ENCODE data around the gene CAPZA1.
A peak's percentile ranks its signal among the peaks of the same experiment; 100 is the strongest.

CAPZA1 gene

DNA sequence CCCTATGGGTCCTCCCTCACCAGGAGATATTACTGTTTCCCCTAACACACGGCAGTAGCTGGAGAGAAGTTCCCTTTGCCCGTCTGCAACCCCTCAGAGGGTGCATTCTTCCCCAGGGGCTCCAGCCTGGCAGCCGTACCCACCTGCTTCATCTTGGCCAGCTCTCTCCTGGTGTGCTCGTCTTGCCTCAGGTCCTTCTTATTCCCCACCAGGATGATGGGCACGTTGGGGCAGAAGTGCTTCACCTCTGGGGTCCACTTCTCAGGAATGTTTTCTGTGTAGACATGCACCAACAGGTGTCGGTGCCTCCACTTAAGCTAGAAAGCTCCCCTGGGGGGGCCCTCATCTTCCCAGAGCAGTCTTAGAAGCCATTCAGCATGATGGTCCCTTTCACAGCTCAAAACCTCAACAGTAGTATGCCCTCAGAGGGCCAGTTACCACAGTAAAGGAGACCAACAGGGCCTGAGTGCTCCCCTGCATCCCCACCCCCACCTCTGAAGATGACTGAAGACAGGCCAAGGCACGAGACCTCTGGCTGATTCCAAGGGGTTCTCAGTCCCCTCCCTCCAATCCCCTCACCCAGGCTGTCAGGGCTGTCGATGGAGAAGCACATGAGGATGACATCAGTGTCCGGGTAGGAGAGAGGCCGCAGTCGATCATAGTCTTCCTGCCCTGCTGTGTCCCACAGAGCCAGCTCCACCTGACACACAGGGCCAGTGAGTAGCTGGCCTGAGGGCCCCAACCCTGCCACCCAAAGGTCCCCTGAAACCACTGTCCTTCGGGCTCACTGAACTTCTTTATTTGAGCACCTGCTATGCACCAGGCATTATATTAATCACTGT is 83.0 kb downstream of the CAPZA1 start:
- no peak for DNase-seq

DNA sequence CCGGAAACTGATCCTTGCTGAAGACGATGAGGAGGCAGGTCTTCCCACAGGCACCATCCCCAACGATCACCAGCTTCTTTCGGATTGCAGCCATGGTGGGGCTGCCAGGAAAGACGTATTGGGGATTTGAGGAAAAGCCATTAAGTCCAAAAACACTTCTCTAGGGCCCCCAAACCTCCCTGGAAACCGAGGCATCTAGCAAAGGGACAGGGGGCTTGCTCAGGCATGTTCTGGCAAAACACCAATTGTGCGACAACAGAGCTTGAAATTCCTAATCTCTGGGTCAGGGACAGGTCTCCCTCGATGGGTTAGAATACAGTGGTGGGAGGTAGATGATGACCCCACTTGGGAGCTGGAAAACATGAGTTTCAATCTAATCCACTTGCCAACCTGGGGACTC is 84.1 kb downstream of the CAPZA1 start:
- no peak for DNase-seq

DNA sequence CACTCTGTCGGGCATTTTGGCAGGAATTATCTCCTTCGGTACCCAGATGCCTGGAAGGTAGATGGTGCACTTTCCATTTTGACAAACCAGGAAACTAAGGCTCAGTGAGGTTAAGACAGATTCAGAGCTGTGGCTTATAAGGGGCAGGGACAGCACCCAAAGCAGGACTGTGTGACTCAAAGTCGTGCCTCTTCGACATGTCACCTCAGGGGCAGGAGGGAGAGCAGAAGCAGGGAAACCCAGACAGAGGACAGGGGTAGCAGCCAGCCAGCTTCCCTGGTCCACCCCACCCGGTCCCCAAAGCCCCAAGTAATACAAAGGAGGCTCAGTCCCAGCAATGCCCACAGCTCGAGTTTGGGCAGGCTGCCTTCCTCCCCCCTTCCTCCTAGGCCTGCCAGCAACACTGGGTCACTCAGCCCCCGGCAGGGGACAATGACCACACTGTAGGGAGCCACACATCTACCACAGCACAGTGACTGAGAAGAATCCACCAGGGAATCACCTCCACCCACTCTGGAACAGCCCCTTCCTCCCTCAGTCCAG is 84.8 kb downstream of the CAPZA1 start:
- DNase-seq, result no peak

DNA sequence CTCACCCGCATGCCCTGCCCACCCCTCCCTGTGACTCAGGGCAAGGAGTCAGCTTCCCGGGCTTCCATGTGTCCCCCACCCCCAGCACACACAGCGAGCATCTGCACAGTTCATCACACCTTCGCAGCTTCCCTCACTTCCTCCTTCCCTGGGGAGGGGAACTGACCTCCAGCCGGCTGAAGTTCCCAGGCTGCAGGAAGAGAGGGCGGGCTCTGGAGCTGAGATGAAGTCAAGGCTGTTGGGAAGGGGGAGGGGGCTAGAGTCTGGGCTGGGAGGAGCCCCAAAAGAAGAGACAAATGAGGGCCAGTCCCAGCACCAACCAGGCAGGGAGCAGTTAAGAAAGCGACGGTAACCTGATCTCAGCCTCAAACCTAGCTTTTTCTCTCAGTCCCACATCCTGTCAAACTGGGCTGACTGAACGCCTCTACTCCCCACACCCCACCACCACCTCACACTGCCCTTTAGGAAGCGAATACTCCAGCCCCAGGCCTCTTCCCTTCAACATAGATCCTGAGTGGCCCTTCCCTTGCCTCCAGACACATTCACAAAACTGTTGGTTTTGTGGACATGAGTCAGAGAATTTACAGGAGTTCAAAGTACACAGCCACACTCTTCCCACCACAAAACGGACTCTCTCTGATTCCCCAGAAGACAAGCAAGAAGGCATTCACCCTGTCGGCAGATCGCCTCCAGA is 85.4 kb downstream of the CAPZA1 start:
- peak; percentile 15 for DNase-seq

DNA sequence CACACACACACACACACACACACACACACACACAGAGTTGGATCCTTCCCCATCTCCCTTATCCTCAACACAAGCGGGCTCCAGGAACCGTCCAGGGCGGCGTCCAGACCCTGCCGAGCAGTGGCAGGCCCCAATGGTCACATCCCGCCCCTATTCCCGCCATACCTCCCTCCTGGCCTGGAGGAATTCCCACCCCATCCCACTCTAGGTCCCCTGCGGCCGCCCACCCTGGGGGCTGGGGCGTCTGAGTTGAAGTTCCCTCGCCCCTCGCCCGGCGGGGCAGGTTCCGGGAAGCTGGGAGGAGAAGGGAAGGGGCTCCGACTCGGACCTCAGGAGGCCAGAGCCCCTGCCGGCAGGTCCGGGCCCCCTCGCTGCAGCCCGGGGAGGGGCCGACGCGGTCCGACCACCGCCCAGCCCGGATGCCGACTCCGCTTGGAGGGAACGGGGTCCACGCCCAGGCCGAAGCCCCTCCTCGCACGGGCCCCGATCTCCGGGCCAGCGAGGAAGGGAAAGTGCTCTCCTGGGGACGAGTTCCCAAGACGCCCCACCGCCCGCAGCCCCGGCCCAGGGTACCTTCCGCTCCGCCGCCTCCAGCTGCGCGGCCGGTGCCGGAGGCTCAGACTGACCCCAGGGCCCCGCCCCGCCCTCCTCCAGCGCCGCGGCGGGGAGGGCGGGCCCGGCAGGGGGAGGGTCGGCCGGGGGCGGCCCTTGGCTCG is 87.0 kb downstream of the CAPZA1 start, which contains the start of gene RHOC:
Gene RHOC (minus strand): TSS at position 623 of the 716 bp plus-strand sequence. CDS start 3,328 bp downstream, outside the sequence.
- peak; percentile 64 for DNase-seq

DNA sequence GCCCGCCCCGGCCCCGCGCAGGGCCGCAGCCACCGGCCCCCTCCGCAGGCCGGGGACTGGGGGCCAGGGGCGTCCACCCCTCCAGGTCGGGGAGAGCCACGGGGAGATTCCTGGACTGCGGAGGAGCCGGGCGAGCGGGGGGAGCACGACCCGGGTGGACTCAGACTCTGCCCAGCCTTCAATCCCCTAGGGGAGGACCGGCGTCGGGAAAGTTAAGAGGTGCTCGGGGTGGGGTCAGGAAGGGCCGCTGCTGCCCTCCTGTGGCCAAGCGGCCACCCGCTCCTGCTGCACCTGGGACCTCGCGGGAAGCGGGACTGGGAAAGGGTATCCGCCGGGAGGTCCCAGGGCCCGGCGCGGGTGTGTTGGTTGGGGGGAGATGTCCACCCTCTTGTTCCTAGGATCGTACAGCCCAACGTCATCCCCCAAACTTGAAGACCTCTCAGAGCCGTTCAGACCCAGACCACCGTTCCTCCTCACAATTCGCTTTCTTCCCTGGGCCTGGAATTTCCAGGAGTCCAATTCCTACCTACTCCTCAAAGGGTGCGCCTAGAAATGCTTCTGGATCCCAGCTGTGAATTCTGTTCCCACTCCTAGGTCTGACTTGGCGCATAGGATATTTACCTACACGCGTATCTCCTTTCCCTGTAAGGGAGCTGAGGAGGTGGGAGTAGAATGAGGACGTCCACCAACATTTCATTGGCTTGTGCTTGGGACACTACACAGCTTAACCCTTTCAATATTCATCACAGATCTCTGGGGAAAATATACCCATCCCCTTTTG is 87.8 kb downstream of the CAPZA1 start:
- DNase-seq, result peak; percentile 82

DNA sequence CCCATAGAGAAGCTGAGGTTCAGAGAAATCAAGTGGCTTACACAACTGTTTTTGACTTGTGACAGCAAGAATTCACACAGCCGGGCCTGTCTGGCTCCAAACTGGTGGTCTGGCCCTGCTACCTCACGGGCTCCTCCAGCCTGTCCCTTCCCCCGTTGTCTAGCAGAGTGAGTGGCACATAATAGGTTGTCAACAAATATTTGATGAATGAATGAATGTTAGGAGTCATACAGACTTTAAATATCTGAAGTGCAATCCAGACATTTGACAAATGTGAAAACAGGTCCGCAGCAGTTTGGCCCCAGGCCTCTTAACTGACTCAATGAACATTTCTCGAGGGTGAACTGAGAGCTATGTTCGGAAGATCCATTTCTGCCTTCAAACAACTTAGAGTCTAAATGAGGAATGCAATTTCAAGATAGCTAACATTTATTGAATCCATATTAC is 88.4 kb downstream of the CAPZA1 start:
- no peak for DNase-seq

DNA sequence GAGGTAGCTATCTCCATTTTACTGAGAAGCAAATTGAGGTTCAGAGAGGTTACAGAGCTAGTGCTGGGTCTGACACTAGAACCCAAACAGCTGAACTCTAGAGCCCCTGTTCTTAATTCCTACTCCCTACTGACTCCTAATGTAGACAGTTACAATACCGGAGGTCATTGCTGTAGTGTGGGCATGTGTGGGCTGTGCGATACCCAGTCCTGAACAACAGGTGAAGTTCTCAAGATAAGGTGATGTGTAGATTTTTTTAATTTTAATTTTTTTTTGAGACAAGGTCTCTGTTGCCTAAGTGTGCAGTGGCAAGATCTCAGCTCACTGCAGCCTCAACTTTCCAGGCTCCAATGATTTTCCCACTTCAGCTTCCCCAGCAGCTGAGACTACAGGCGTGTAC is 88.9 kb downstream of the CAPZA1 start:
- no peak for DNase-seq

DNA sequence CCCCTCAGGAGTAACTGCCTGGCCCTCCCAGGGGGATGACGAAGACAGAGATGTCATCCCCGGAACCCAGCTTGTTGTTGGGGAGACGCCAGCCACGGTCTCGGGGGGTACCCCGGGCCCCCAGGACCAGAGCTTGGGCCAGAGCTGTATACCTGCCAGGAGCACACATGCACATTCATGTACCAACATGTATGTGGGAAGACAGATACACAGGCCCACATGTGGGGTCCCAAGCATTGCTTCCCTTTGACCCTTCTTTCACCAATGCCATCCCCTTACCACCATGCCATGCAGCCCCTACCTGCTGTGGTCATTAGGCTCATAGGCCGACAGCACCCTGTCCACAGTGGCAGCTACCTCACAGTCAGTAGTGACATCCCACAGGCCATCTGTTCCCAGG is 90.5 kb downstream of the CAPZA1 start:
- no peak for DNase-seq

DNA sequence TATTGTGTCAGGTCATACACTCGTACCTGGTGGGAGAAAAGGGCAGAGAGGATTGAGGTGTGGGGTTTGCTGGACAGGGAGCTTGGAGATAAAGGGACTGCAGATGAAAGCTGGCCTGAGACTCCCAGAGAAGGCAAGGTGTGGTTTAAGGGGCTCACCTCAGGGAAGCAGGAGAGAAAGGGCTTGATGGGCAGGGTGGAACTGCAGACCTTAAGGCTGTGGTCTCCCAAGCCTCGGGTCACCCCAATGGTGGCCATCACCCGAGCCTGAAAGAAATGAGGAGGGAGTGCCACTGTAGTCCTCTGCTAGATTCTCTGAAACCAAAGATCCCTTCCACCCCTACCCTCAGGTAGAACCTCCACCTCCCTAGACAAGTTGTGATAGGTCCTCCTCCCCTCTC is 91.0 kb downstream of the CAPZA1 start:
- no peak for DNase-seq

DNA sequence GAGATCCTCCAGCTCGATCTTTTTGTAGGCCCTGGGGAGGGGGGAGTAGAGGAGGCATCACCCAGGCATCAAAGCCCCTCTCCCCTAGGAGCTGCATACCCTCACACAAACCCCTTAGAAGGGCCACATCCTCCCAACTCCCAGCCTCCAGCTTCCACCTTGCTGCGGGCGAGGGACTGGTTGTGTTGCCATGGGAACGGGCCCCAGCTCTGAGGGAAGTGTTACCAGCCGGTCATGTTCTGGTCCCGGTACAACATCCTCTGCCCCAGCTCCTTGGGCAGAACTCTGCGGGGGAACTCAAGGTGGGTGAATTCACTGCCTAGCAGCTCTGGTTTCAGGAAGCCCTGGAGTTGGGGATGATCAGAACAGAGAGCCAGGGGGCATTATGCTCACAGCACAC is 91.4 kb downstream of the CAPZA1 start:
- DNase-seq, result no peak

DNA sequence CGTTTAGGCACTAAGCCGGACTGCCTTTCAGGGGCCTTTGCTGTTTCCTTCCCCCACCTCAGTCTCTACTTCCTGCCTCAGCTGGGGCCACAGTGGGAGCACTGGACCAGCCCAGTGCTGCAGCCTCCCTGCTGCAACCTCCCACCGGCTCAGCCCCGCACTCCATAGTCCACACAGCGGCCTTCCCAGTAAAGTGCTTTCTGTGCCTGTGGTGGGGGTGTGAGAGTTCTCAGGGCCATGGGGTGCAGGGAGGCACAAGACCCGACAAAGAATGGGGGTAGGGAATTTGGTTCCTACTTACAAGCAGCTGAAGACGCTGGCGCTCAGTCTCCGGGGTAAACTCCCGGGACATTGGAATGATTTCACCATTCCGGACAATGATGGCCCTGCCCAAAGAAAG is 92.0 kb downstream of the CAPZA1 start:
- DNase-seq, result no peak

DNA sequence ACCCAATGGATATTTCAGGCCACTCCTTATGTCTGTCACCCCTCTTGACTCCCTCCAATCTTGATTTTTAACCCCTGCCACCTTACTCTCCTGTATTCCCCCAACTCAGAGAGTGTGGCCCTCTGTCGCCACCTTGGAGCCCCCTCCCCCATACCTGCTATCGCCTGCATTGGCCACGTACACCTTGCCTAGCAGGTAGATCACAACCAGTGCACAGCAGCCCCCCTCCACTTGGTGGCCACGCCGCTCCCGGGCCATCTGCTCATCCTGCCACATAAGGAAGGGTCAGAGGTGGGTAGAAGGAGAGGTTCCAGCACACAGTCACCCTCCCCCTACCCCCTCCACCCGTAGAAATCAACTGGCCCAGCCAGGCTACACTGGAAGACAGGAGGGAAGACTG is 92.6 kb downstream of the CAPZA1 start:
- DNase-seq, result no peak

DNA sequence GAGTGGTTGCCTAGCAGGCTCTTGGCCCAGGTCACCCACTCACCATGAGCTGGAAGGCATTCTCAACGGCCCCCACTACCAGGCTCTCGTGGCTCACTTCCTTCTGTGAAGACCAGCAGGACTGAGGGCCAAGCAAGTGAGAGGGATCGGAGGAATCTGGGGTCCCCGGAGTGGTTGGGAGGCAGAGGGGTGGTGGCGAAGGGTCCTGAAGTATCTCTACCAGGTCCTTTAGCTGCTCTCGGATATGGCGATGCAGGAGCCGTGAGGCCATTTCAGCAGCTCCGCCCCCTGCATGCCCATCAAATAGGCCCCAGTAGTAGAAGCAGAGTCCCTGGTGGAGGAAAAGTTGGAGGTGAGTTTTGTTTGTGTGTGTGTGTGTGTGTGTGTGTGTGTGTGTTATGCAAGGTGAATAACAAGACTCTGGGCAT is 93.1 kb downstream of the CAPZA1 start:
- DNase-seq, result no peak

DNA sequence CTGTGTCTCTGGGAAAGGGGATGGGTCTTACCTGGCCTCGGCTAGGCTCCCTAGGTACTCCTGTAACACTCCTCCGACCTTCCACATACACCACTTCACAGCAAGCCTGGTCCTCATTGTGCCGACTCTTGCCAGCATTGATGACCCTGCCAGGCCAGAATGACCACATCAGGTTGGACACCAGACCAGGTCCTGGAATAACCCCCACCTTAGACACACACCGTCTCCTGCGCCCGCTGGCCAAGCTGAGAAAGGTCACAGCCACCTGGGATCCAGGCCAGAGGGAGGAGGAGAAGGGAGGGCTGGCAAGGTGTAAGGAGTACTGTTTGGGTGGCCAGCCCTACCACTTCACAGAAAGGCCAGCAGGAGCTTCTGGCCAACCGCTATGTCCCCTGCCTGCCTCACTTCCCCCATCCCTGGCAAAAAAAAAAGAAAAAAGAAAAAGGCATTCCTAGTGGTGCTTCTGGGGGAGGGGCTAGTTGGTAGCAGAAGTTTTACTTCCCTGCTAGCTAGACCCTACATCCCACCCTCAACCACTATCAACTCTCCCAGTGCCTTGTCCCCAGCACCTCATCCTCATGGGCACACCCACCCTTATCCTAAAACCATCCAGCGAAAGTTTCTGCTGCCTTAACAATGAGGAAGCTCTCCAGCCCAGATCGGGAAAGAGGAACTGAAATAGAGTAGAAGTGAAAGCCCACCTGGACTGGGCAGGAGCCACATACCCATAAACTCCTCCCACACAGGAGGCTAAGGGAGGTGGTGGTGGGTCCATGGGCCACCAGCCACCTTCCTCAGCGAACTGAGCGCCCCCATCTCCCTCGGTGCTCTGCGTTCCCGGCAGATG is 94.1 kb downstream of the CAPZA1 start:
- no peak for DNase-seq

DNA sequence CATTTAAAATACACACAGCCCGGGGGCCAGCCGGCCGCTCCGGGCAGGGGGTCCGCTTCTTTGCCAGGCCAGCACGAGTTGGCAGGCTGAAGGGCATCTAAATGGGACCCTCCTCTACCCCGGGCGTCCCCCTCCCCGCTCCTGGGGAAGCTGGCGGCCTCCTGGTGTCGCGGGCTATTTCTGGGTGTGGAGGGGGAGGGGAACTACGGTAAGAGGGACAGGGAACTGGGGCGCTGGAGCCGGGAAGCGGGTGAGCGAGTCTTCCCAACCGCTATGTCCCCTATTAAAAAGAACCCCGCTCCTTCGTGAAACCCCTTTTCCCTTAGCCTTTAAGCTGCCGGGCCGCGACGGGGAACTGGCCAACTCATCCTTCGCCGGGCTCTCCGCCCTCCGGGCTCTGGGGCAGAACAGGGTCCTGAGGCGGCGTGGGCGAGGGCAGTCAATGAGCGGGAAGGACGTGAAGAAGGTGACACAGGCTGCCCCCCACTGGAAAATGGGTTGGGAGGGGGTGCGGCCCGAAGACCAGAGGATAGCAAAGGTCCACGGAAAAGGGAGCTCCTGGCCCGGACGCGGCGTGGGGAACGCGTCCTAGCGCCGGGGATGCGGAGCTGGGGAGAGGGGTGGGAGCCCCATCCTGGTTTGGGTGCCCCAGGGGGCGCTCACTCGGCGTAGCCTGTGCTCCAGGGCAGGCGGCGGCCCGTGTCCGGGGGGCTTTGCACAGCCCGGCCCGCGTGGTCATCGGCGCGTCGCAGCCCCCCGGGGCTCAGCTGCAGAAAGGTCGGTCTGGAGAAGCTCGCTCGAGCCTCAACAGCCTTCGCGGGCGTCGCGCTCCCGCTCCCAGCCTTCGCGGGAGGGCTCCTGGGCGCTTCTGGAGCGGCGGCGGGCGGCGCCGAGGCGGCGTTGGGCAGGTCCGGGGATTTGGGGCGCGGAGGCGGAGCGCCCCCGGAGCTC is 95.0 kb downstream of the CAPZA1 start:
- no peak for DNase-seq

DNA sequence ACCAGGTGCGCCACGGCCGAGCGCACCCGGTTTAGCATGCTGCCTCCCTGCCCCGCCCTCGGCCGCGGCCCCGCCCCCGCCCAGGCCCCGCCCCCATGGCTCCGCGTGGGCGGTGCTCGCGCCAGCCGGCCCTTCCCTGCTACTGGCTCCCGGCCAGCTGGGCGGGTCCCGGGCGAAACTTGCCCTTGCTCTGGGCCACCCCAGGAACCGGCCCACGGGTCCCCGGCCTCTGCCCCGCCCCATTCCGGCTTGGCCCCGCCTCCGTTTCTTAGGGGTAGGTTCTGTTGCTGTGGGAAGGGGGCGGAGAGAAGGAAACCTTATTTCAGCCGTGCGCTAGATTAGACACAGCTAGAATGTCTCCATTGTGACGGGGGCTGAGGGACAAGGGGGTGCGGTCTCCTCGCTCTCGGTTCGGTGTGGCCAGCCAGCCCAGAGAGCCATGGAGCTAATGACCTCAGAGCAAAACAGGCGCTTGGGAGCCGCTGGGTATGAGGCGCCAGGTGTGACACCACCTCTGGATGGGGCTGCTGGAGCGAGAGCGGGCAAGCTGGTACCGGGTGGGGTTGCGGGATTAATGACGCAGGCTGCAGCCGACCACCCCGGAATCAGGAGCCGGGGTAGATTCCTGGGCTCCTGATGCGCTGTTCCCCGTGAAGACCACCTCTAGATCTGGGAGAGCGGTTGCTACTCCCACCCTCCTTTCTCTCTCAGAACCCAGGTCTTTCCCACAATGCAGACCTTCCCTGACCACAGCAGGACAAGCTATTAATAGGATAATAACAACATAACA is 95.8 kb downstream of the CAPZA1 start, which contains the start of gene PPM1J:
Gene PPM1J (minus strand): TSS at position 69 of the 790 bp plus-strand sequence. CDS start 31 bp downstream, at position 38.
- peak; percentile 90 for DNase-seq

DNA sequence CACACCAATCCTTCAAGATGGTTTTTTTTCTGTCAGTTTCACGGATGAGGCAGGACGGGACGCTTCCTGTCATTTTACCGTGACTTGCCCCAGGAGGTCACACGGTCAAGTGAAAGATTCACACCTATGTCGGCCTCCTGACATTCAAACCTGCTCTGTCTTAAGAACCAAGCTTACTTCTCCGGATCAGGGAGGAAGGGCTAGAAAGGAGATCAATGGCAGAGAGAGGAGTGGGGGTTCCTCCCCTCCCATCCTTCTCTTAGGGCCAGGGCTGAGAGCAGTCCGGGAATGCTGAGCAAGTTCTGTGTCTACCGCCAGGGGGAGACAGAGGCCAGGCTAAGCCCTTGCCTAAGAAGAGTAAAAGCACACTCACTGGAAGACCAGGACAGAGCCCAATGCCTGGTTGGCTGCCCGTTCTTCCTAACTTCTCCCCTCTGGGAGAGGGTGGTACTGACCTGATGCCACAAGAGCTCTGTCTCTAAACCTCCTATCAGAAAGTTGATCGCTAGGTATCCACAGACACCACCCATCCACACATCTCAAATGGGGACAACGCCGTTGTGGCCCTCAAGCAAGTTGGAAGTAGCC is 96.6 kb downstream of the CAPZA1 start:
- DNase-seq, result peak; percentile 88

Data from NCI-H345 (cell line).